GM18499 (cell line): Measurements from ENCODE around the gene FAM50A.
A peak's percentile ranks its signal among the peaks of the same experiment; 100 is the strongest.

Experiments used
- ATAC-seq: cut with Tn5 transposase; IDR thresholded peaks from one replicate; pipeline ENCODE4 v1.9.1; 2021; ENCODE audit warnings: moderate number of reproducible peaks; ENCODE audit not compliant: insufficient read depth, unreplicated experiment

Gene FAM50A

GRCh38 chrX:154463611-154464220 is 19.8 kb downstream of the FAM50A start:
- ATAC-seq = no peak

GRCh38 chrX:154464806-154465365 is 20.9 kb downstream of the FAM50A start:
- ATAC-seq = no peak

GRCh38 chrX:154465601-154466000 is 21.7 kb downstream of the FAM50A start:
- ATAC-seq = no peak

GRCh38 chrX:154466036-154466435 is 22.1 kb downstream of the FAM50A start:
- ATAC-seq = no peak

- ATAC-seq = no peak
Observed at GRCh38 chrX:154466907-154467306, 23.0 kb downstream of the FAM50A start.

- no peak for ATAC-seq
Observed at GRCh38 chrX:154467556-154467955, 23.6 kb downstream of the FAM50A start.

GRCh38 chrX:154468217-154468616 is 24.3 kb downstream of the FAM50A start:
- ATAC-seq = no peak

- no peak for ATAC-seq
Observed at GRCh38 chrX:154469114-154469513, 25.2 kb downstream of the FAM50A start.

GRCh38 chrX:154469880-154470279 is 25.9 kb downstream of the FAM50A start:
- ATAC-seq = no peak

GRCh38 chrX:154470434-154470833 is 26.5 kb downstream of the FAM50A start:
- no peak for ATAC-seq

- no peak for ATAC-seq
Observed at GRCh38 chrX:154470914-154471568, 27.1 kb downstream of the FAM50A start.

- no peak for ATAC-seq
Observed at GRCh38 chrX:154471839-154472684, 28.1 kb downstream of the FAM50A start.

GRCh38 chrX:154472685-154473632 is 29.0 kb downstream of the FAM50A start:
- no peak for ATAC-seq

GRCh38 chrX:154473683-154474082 is 29.7 kb downstream of the FAM50A start:
- no peak for ATAC-seq

- no peak for ATAC-seq
Observed at GRCh38 chrX:154476821-154477220, 32.9 kb downstream of the FAM50A start.

- no peak for ATAC-seq
Observed at GRCh38 chrX:154477891-154478477, 34.0 kb downstream of the FAM50A start.

- ATAC-seq = peak; percentile 61
Observed at GRCh38 chrX:154478728-154479622, 35.0 kb downstream of the FAM50A start, which contains the start of gene LAGE3. Gene LAGE3 (minus strand): TSS chrX:154479281. CDS start chrX:154478915, 366 bp downstream.

GRCh38 chrX:154481195-154481594 is 37.3 kb downstream of the FAM50A start:
- ATAC-seq = no peak
